Vagina (tissue), 2 donors: ENCODE data around the gene PRKAG3. TPM values are rescaled to one million over a fixed set of nuclear protein-coding genes. Genes with fewer than 3 reads are reported as not detected.
"Not testable (repeated sequence)": the region's sequence is repeated elsewhere in the genome, so short reads cannot be mapped to it uniquely, and the experiment has no call there.

Source experiments
- DNase-seq, 2 donors: peaks; one replicate each; pipeline ENCODE4 v3.0.0-alpha.2; 2017; ENCODE audit errors: extremely low spot score in 2 of 2
- H3K27ac ChIP-seq: fragments of 200-600 bp; sonication (generic); one replicate; pipeline ENCODE4 v1.5.1; 2019
- H3K27me3 ChIP-seq: fragments of 200-600 bp; sonication (generic); one replicate; pipeline ENCODE4 v1.5.1; 2019
- H3K36me3 ChIP-seq, 2 donors: fragments of 200-600 bp; sonication (generic); one replicate each; pipeline ENCODE4 v1.5.1; 2017 to 2019
- H3K4me1 ChIP-seq: fragments of 200-600 bp; sonication (generic); one replicate; pipeline ENCODE4 v1.5.1; 2019
- H3K4me3 ChIP-seq, 2 donors: fragments of 200-600 bp; sonication (generic); 1 replicate in 1 of 2; 2 replicates in 1 of 2; pipeline ENCODE4 v1.5.1; 2016 to 2019
- H3K9me3 ChIP-seq: fragments of 200-600 bp; sonication (generic); one replicate; pipeline ENCODE4 v1.5.1; 2019
- CTCF ChIP-seq, 3 experiments: fragments of 450-650 bp in 2 of 3; fragments of 200-600 bp in 1 of 3; sonication (generic) in 1 of 3; IDR thresholded peaks; one replicate each; pipeline ENCODE4 v1.5.1; 2017 to 2019; ENCODE audit warnings: antibody characterized with exemption in 3 of 3, mild to moderate bottlenecking in 2 of 3, moderate library complexity in 2 of 3
- POLR2A ChIP-seq, 2 donors: fragments of 450-650 bp; IDR thresholded peaks; one replicate each; pipeline ENCODE4 v1.6.1; 2017; ENCODE audit warnings: antibody characterized with exemption in 2 of 2, mild to moderate bottlenecking in 2 of 2, moderate library complexity in 2 of 2
- POLR2AphosphoS5 ChIP-seq, 2 donors: sonication (generic); formaldehyde crosslinking; IDR thresholded peaks; one replicate each; pipeline ENCODE4 v1.9.0; 2017; ENCODE audit warnings: antibody characterized with exemption in 2 of 2, mild to moderate bottlenecking in 2 of 2, low read depth in 1 of 2; ENCODE audit not compliant: insufficient read depth in 1 of 2
- intact Hi-C: fragments of 100-400 bp; cut with DNase I; formaldehyde crosslinking; loops from one replicate; pipeline ENCODE4 v1.15.1; 2023
- total RNA-seq: library from RNA; depleted of rRNA; stranded (reverse); fragments of >200 nt; gene quantifications from one replicate; pipeline ENCODE4 v1.2.3, GENCODE V29; 2016

Gene PRKAG3
- total RNA-seq, 1 donor from 2014 or later, result not detected

GRCh38 chr2:218780851-218781690, 50.5 kb downstream of the PRKAG3 start:
- Histone ChIP-seq H3K27ac (peak overlapping the region; percentile 86), H3K27me3 (no peaks in the 10 kb centered on the region), H3K4me1 (peaks cover 52% of the 10 kb centered on the region), H3K36me3 (no peaks in the 10 kb centered on the region), H3K9me3 (no peaks in the 10 kb centered on the region), H3K4me3 (peak overlapping the region; percentile 52 to 64)
- TF ChIP-seq POLR2AphosphoS5 (IDR thresholded peaks at IDR 0.05; ENCODE audit: insufficient read depth in 1 of 2, low read depth in 1 of 2) (peak in 1 of 2 donors; percentile 37), POLR2A (IDR thresholded peaks at IDR 0.05) (no peak)
- intact Hi-C loops, result no loop called here
- no peak for DNase-seq

- Histone ChIP-seq H3K4me1 (peaks cover 46% of the 10 kb centered on the region), H3K27ac (no peak overlapping the region), H3K4me3 (no peak overlapping the region), H3K36me3 (no peaks in the 10 kb centered on the region), H3K9me3 (no peaks in the 10 kb centered on the region), H3K27me3 (no peaks in the 10 kb centered on the region)
- intact Hi-C loops, result no loop called here
- no peak for DNase-seq
- TF ChIP-seq POLR2AphosphoS5 (IDR thresholded peaks at IDR 0.05; ENCODE audit: insufficient read depth in 1 of 2, low read depth in 1 of 2) (no peak), CTCF (IDR thresholded peaks at IDR 0.05) (no peak), POLR2A (IDR thresholded peaks at IDR 0.05) (no peak)
Observed at GRCh38 chr2:218780046-218780445, 51.6 kb downstream of the PRKAG3 start.

- Histone ChIP-seq H3K4me3 (no peak overlapping the region), H3K4me1 (peaks cover 20% of the 10 kb centered on the region), H3K36me3 (no peaks in the 10 kb centered on the region), H3K9me3 (no peaks in the 10 kb centered on the region), H3K27me3 (no peaks in the 10 kb centered on the region), H3K27ac (no peak overlapping the region)
- intact Hi-C loops, result no loop called here
- DNase-seq, result no peak
- TF ChIP-seq CTCF (IDR thresholded peaks at IDR 0.05), result no peak
- no peak for TF ChIP-seq POLR2A (IDR thresholded peaks at IDR 0.05)
- TF ChIP-seq POLR2AphosphoS5 (IDR thresholded peaks at IDR 0.05; ENCODE audit: insufficient read depth in 1 of 2, low read depth in 1 of 2), result no peak
Observed at GRCh38 chr2:218777276-218777990, 54.2 kb downstream of the PRKAG3 start.

- H3K4me3 ChIP-seq, result no peak overlapping the region
- no peak overlapping the region for H3K27ac ChIP-seq
- no peaks in the 10 kb centered on the region for H3K27me3 ChIP-seq
- TF ChIP-seq CTCF (IDR thresholded peaks at IDR 0.05) (no peak), POLR2A (IDR thresholded peaks at IDR 0.05) (no peak), POLR2AphosphoS5 (IDR thresholded peaks at IDR 0.05; ENCODE audit: insufficient read depth in 1 of 2, low read depth in 1 of 2) (no peak)
- no peaks in the 10 kb centered on the region for H3K9me3 ChIP-seq
- H3K4me1 ChIP-seq, result peaks cover 11% of the 10 kb centered on the region
- H3K36me3 ChIP-seq, result no peaks in the 10 kb centered on the region
- no peak for DNase-seq
- intact Hi-C loops, result no loop called here
Observed at GRCh38 chr2:218776488-218776887, 55.1 kb downstream of the PRKAG3 start.

- no peak overlapping the region for H3K4me3 ChIP-seq
- H3K27ac ChIP-seq, result no peak overlapping the region
- TF ChIP-seq POLR2AphosphoS5 (IDR thresholded peaks at IDR 0.05; ENCODE audit: insufficient read depth in 1 of 2, low read depth in 1 of 2) (no peak), CTCF (IDR thresholded peaks at IDR 0.05) (no peak), POLR2A (IDR thresholded peaks at IDR 0.05) (no peak)
- no peak for DNase-seq
- intact Hi-C loops, result no loop called here
- no peaks in the 10 kb centered on the region for H3K36me3 ChIP-seq
- no peaks in the 10 kb centered on the region for H3K27me3 ChIP-seq
- no peaks in the 10 kb centered on the region for H3K9me3 ChIP-seq
- no peaks in the 10 kb centered on the region for H3K4me1 ChIP-seq
Observed at GRCh38 chr2:218773881-218774280, 57.7 kb downstream of the PRKAG3 start.

- H3K27me3 ChIP-seq, H3K27ac ChIP-seq, H3K36me3 ChIP-seq, H3K4me3 ChIP-seq, H3K9me3 ChIP-seq, DNase-seq, intact Hi-C loops, H3K4me1 ChIP-seq: not testable (repeated sequence)
Observed at GRCh38 chr2:218772759-218773158, 58.8 kb downstream of the PRKAG3 start.
